ENCODE results near the gene SACS. TPM values are rescaled to one million over a fixed set of nuclear protein-coding genes. Genes with fewer than 3 reads are reported as not detected.

SACS gene
- total RNA-seq, 4 donors from 2014 or later = 4.4 to 7.6 (median 5.5) TPM

- no peak for TF ChIP-seq POLR2A (IDR thresholded peaks at IDR 0.05)
- TF ChIP-seq POLR2AphosphoS5 (IDR thresholded peaks at IDR 0.05) = no peak
- no peak for TF ChIP-seq EP300 (IDR thresholded peaks at IDR 0.05; ENCODE audit: low read depth)
- TF ChIP-seq CTCF (IDR thresholded peaks at IDR 0.05) = no peak
- no peaks in the 10 kb centered on the region for H3K27me3 ChIP-seq
- H3K27ac ChIP-seq = no peak overlapping the region
- H3K4me1 ChIP-seq = no peaks in the 10 kb centered on the region
- in situ Hi-C loops (cut with MboI; ENCODE audit: low pct_ligation_motif_present in 1 of 4, low pct_unique_long_range_greater_than_20kb in 1 of 4, low sequenced_read_pairs in 3 of 4) (loop anchor here in 1 of 4 donors (25.0 kb wide), 1 partner anchor 413 kb away; no protein-coding TSS in a partner anchor), intact Hi-C loops (cut with DNase I; ENCODE audit: low total_unique reads) (no loop called here)
- 63 to 75% methylated on average over 5 of the region's 5 CpGs for WGBS, 2 donors (ENCODE audit: low coverage in 1 of 2)
- no peak for DNase-seq
- H3K4me3 ChIP-seq = no peak overlapping the region
- H3K36me3 ChIP-seq = no peaks in the 10 kb centered on the region
- no peaks in the 10 kb centered on the region for H3K9me3 ChIP-seq
Measured at GRCh38 chr13:23449398-23450162, 16.1 kb upstream of the SACS start.

- no peak overlapping the region for H3K4me3 ChIP-seq
- no peaks in the 10 kb centered on the region for H3K4me1 ChIP-seq
- in situ Hi-C loops (cut with MboI; ENCODE audit: low pct_ligation_motif_present in 1 of 4, low pct_unique_long_range_greater_than_20kb in 1 of 4, low sequenced_read_pairs in 3 of 4) = no loop called here
- H3K27ac ChIP-seq = no peak overlapping the region
- no peaks in the 10 kb centered on the region for H3K27me3 ChIP-seq
- H3K36me3 ChIP-seq = no peaks in the 10 kb centered on the region
- 73% methylated on average over 3 of the region's 3 CpGs; no CpG with 5 or more reads in 1 of the 2 donors for WGBS, 2 donors (ENCODE audit: low coverage in 1 of 2)
- intact Hi-C loops (cut with DNase I; ENCODE audit: low total_unique reads) = no loop called here
- H3K9me3 ChIP-seq = no peaks in the 10 kb centered on the region
- no peak for TF ChIP-seq POLR2A (IDR thresholded peaks at IDR 0.05)
- TF ChIP-seq EP300 (IDR thresholded peaks at IDR 0.05; ENCODE audit: low read depth) = no peak
- TF ChIP-seq POLR2AphosphoS5 (IDR thresholded peaks at IDR 0.05) = no peak
- no peak for TF ChIP-seq CTCF (IDR thresholded peaks at IDR 0.05)
- DNase-seq = no peak
Measured at GRCh38 chr13:23447927-23448326, 14.4 kb upstream of the SACS start.

- H3K4me3 ChIP-seq = no peak overlapping the region
- 82% methylated on average over 1 of the region's 1 CpG; no CpG with 5 or more reads in 1 of the 2 donors for WGBS, 2 donors (ENCODE audit: low coverage in 1 of 2)
- intact Hi-C loops (cut with DNase I; ENCODE audit: low total_unique reads) (no loop called here), in situ Hi-C loops (cut with MboI; ENCODE audit: low pct_ligation_motif_present in 1 of 4, low pct_unique_long_range_greater_than_20kb in 1 of 4, low sequenced_read_pairs in 3 of 4) (no loop called here)
- H3K36me3 ChIP-seq = no peaks in the 10 kb centered on the region
- DNase-seq = no peak
- H3K27me3 ChIP-seq = no peaks in the 10 kb centered on the region
- no peak overlapping the region for H3K27ac ChIP-seq
- H3K4me1 ChIP-seq = no peaks in the 10 kb centered on the region
- TF ChIP-seq POLR2AphosphoS5 (IDR thresholded peaks at IDR 0.05) (no peak), EP300 (IDR thresholded peaks at IDR 0.05; ENCODE audit: low read depth) (no peak), CTCF (IDR thresholded peaks at IDR 0.05) (no peak), POLR2A (IDR thresholded peaks at IDR 0.05) (no peak)
- no peaks in the 10 kb centered on the region for H3K9me3 ChIP-seq
Measured at GRCh38 chr13:23445794-23446193, 12.3 kb upstream of the SACS start.

GRCh38 chr13:23443878-23444277 lies 10.4 kb upstream of the SACS start:
- in situ Hi-C loops (cut with MboI; ENCODE audit: low pct_ligation_motif_present in 1 of 4, low pct_unique_long_range_greater_than_20kb in 1 of 4, low sequenced_read_pairs in 3 of 4) = no loop called here

More at GRCh38 chr13:23443878-23444277, 10.4 kb upstream of the SACS start:
- Histone ChIP-seq H3K27me3 (no peaks in the 10 kb centered on the region), H3K4me1 (no peaks in the 10 kb centered on the region), H3K4me3 (no peak overlapping the region), H3K27ac (no peak overlapping the region), H3K9me3 (no peaks in the 10 kb centered on the region), H3K36me3 (no peaks in the 10 kb centered on the region)
- TF ChIP-seq CTCF (IDR thresholded peaks at IDR 0.05) (no peak), EP300 (IDR thresholded peaks at IDR 0.05; ENCODE audit: low read depth) (no peak), POLR2A (IDR thresholded peaks at IDR 0.05) (no peak), POLR2AphosphoS5 (IDR thresholded peaks at IDR 0.05) (no peak)
- WGBS, 2 donors (ENCODE audit: low coverage in 1 of 2) = 66% methylated on average over 2 of the region's 2 CpGs; no CpG with 5 or more reads in 1 of the 2 donors
- no peak for DNase-seq
- intact Hi-C loops (cut with DNase I; ENCODE audit: low total_unique reads) = no loop called here
